ENCODE results near the gene PDCD11. TPM values are rescaled to one million over a fixed set of nuclear protein-coding genes. Genes with fewer than 3 reads are reported as not detected.

The PDCD11 gene
- total RNA-seq, 1 experiment from 2014 or later = 78.8 TPM

DNA sequence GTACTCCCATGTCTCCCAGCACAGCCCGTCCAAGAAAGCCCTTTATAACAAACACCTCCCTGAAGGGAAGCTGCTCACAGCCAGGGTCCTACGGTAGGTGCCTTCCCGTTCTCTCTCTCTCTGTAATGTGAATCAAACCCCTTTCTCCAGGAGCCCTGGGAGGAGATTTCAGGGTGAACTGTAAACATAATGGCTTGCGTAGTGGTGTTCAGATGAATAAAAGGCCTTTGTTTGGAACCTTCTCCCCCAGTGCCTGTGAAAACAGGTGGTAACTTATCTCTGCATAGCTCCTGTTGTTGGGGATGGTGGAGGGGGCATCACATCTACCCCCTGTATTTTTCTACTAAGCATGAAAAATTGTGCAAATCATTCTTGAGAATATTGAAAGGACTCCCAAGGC lies 43.4 kb downstream of the PDCD11 start:
- CTCF ChIA-PET = no interaction called here

More for the DNA sequence above, 43.4 kb downstream of the PDCD11 start:
- H3K4me1 Mint-ChIP-seq = no peaks in the 10 kb centered on the region
- ATAC-seq (no peak), DNase-seq (ENCODE audit: low spot score) (no peak)
- peaks cover 81% of the 10 kb centered on the region for H3K36me3 Mint-ChIP-seq
- H3K27ac Mint-ChIP-seq = peak overlapping the region; percentile 33; the same call in 1 of the 2 replicates
- TF ChIP-seq, protein P1, sequence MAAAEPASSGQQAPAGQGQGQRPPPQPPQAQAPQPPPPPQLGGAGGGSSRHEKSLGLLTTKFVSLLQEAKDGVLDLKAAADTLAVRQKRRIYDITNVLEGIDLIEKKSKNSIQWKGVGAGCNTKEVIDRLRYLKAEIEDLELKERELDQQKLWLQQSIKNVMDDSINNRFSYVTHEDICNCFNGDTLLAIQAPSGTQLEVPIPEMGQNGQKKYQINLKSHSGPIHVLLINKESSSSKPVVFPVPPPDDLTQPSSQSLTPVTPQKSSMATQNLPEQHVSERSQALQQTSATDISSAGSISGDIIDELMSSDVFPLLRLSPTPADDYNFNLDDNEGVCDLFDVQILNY (CRISPR knock-in tag; IDR thresholded peaks at IDR 0.05) = no peak
- TF ChIP-seq, protein P2, sequence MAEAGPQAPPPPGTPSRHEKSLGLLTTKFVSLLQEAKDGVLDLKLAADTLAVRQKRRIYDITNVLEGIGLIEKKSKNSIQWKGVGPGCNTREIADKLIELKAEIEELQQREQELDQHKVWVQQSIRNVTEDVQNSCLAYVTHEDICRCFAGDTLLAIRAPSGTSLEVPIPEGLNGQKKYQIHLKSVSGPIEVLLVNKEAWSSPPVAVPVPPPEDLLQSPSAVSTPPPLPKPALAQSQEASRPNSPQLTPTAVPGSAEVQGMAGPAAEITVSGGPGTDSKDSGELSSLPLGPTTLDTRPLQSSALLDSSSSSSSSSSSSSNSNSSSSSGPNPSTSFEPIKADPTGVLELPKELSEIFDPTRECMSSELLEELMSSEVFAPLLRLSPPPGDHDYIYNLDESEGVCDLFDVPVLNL (CRISPR knock-in tag; IDR thresholded peaks at IDR 0.05; ENCODE audit: borderline replicate concordance, low read depth) = no peak
- no peak for TF ChIP-seq GABPB1 (CRISPR knock-in tag; IDR thresholded peaks at IDR 0.05)
- TF ChIP-seq MYBL2 (CRISPR knock-in tag; IDR thresholded peaks at IDR 0.05) = no peak
- TF ChIP-seq, protein P3, sequence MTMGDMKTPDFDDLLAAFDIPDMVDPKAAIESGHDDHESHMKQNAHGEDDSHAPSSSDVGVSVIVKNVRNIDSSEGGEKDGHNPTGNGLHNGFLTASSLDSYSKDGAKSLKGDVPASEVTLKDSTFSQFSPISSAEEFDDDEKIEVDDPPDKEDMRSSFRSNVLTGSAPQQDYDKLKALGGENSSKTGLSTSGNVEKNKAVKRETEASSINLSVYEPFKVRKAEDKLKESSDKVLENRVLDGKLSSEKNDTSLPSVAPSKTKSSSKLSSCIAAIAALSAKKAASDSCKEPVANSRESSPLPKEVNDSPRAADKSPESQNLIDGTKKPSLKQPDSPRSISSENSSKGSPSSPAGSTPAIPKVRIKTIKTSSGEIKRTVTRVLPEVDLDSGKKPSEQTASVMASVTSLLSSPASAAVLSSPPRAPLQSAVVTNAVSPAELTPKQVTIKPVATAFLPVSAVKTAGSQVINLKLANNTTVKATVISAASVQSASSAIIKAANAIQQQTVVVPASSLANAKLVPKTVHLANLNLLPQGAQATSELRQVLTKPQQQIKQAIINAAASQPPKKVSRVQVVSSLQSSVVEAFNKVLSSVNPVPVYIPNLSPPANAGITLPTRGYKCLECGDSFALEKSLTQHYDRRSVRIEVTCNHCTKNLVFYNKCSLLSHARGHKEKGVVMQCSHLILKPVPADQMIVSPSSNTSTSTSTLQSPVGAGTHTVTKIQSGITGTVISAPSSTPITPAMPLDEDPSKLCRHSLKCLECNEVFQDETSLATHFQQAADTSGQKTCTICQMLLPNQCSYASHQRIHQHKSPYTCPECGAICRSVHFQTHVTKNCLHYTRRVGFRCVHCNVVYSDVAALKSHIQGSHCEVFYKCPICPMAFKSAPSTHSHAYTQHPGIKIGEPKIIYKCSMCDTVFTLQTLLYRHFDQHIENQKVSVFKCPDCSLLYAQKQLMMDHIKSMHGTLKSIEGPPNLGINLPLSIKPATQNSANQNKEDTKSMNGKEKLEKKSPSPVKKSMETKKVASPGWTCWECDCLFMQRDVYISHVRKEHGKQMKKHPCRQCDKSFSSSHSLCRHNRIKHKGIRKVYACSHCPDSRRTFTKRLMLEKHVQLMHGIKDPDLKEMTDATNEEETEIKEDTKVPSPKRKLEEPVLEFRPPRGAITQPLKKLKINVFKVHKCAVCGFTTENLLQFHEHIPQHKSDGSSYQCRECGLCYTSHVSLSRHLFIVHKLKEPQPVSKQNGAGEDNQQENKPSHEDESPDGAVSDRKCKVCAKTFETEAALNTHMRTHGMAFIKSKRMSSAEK (CRISPR knock-in tag; IDR thresholded peaks at IDR 0.05; ENCODE audit: borderline replicate concordance) = no peak
- no peak for TF ChIP-seq RORB (CRISPR knock-in tag; IDR thresholded peaks at IDR 0.05)
- TF ChIP-seq ZNF219 (CRISPR knock-in tag; IDR thresholded peaks at IDR 0.05; ENCODE audit: borderline replicate concordance) = no peak
- TF ChIP-seq, protein P4, sequence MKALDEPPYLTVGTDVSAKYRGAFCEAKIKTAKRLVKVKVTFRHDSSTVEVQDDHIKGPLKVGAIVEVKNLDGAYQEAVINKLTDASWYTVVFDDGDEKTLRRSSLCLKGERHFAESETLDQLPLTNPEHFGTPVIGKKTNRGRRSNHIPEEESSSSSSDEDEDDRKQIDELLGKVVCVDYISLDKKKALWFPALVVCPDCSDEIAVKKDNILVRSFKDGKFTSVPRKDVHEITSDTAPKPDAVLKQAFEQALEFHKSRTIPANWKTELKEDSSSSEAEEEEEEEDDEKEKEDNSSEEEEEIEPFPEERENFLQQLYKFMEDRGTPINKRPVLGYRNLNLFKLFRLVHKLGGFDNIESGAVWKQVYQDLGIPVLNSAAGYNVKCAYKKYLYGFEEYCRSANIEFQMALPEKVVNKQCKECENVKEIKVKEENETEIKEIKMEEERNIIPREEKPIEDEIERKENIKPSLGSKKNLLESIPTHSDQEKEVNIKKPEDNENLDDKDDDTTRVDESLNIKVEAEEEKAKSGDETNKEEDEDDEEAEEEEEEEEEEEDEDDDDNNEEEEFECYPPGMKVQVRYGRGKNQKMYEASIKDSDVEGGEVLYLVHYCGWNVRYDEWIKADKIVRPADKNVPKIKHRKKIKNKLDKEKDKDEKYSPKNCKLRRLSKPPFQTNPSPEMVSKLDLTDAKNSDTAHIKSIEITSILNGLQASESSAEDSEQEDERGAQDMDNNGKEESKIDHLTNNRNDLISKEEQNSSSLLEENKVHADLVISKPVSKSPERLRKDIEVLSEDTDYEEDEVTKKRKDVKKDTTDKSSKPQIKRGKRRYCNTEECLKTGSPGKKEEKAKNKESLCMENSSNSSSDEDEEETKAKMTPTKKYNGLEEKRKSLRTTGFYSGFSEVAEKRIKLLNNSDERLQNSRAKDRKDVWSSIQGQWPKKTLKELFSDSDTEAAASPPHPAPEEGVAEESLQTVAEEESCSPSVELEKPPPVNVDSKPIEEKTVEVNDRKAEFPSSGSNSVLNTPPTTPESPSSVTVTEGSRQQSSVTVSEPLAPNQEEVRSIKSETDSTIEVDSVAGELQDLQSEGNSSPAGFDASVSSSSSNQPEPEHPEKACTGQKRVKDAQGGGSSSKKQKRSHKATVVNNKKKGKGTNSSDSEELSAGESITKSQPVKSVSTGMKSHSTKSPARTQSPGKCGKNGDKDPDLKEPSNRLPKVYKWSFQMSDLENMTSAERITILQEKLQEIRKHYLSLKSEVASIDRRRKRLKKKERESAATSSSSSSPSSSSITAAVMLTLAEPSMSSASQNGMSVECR (CRISPR knock-in tag; IDR thresholded peaks at IDR 0.05; ENCODE audit: borderline replicate concordance) = no peak
- TF ChIP-seq, protein P5, sequence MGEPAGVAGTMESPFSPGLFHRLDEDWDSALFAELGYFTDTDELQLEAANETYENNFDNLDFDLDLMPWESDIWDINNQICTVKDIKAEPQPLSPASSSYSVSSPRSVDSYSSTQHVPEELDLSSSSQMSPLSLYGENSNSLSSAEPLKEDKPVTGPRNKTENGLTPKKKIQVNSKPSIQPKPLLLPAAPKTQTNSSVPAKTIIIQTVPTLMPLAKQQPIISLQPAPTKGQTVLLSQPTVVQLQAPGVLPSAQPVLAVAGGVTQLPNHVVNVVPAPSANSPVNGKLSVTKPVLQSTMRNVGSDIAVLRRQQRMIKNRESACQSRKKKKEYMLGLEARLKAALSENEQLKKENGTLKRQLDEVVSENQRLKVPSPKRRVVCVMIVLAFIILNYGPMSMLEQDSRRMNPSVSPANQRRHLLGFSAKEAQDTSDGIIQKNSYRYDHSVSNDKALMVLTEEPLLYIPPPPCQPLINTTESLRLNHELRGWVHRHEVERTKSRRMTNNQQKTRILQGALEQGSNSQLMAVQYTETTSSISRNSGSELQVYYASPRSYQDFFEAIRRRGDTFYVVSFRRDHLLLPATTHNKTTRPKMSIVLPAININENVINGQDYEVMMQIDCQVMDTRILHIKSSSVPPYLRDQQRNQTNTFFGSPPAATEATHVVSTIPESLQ (CRISPR knock-in tag; IDR thresholded peaks at IDR 0.05) = no peak
- TF ChIP-seq ZNF138 (CRISPR knock-in tag; conservative IDR thresholded peaks at IDR 0.05) = no peak
- no peak for TF ChIP-seq GRHL2 (CRISPR knock-in tag; IDR thresholded peaks at IDR 0.05; ENCODE audit: insufficient replicate concordance, severe bottlenecking)
- H3K4me3 Mint-ChIP-seq = no peak overlapping the region
- no peaks in the 10 kb centered on the region for H3K9me3 Mint-ChIP-seq
- no peaks in the 10 kb centered on the region for H3K27me3 Mint-ChIP-seq (ENCODE audit: low read depth)
- POLR2A ChIA-PET = no interaction called here
